22Rv1 (cell line): ENCODE data around the gene PRPSAP1.
A peak's percentile ranks its signal among the peaks of the same experiment; 100 is the strongest.

Experiments used
- H3K27ac ChIP-seq: fragments of 450-650 bp; 2 replicates; pipeline ENCODE4 v1.5.1; 2017
- CTCF ChIP-seq: fragments of 450-650 bp; IDR thresholded peaks from 2 replicates; pipeline ENCODE4 v1.5.1; 2017; ENCODE audit warnings: mild to moderate bottlenecking
- ZFX ChIP-seq: fragments of 450-650 bp; IDR thresholded peaks from 2 replicates; pipeline ENCODE4 v1.6.1; 2017; ENCODE audit warnings: antibody characterized with exemption, borderline replicate concordance

Gene PRPSAP1

GRCh38 chr17:76261421-76262215, 92.1 kb downstream of the PRPSAP1 start:
- peak overlapping the region; percentile 94 for H3K27ac ChIP-seq
- no peak for TF ChIP-seq CTCF
- TF ChIP-seq ZFX: no peak

- peak overlapping the region; percentile 65; the same call in 1 of the 2 replicates for H3K27ac ChIP-seq
- TF ChIP-seq ZFX (no peak), CTCF (no peak)
These were observed 93.0 kb downstream of the PRPSAP1 start for GRCh38 chr17:76260669-76261068.

GRCh38 chr17:76260220-76260619, 93.5 kb downstream of the PRPSAP1 start:
- H3K27ac ChIP-seq: peak overlapping the region; percentile 65; the same call in 1 of the 2 replicates
- TF ChIP-seq CTCF: no peak
- no peak for TF ChIP-seq ZFX
